Hepatocyte (in vitro differentiated cells): ENCODE data around the gene C5orf58.

ENCODE experiments used
- CTCF ChIP-seq: fragments of 200-600 bp; sonication (generic); IDR thresholded peaks from 2 replicates; pipeline ENCODE4 v1.5.1; 2016; ENCODE audit warnings: antibody characterized with exemption, mild to moderate bottlenecking; ENCODE audit not compliant: poor library complexity
- EZH2 ChIP-seq: fragments of 200-600 bp; sonication (generic); IDR thresholded peaks from 2 replicates; pipeline ENCODE4 v1.6.1; 2016; ENCODE audit warnings: antibody characterized with exemption, mild to moderate bottlenecking, borderline replicate concordance

- TF ChIP-seq CTCF = no peak
- no peak for TF ChIP-seq EZH2
These were observed 61.8 kb downstream of the C5orf58 start for GRCh38 chr5:170294556-170294955.
